HUES6 (cell line): ENCODE measurements around the gene ADAM12.

Source experiments
- H3K27ac ChIP-seq: 2 replicates; pipeline ENCODE4 v1.7.0; 2013; ENCODE audit warnings: low read depth, mild to moderate bottlenecking, low read length, inconsistent platforms
- H3K27me3 ChIP-seq: 2 replicates; pipeline ENCODE4 v1.6.1; 2013; ENCODE audit warnings: low read length; ENCODE audit not compliant: control insufficient read depth, insufficient read depth
- H3K36me3 ChIP-seq: 2 replicates; pipeline ENCODE4 v1.6.1; 2013; ENCODE audit warnings: low read length; ENCODE audit not compliant: control insufficient read depth, insufficient read depth
- H3K4me1 ChIP-seq: 2 replicates; pipeline ENCODE4 v1.6.1; 2013; ENCODE audit warnings: low read length; ENCODE audit not compliant: control insufficient read depth, insufficient read depth
- H3K4me3 ChIP-seq: 2 replicates; pipeline ENCODE4 v1.5.1; 2013; ENCODE audit warnings: low read depth, low read length
- H3K9ac ChIP-seq: one replicate; pipeline ENCODE4 v1.6.1; 2013; ENCODE audit warnings: mild to moderate bottlenecking, low read length
- H3K9me3 ChIP-seq: 2 replicates; pipeline ENCODE4 v1.6.1; 2013; ENCODE audit warnings: low read depth, low read length; ENCODE audit not compliant: control insufficient read depth, insufficient read depth

The ADAM12 gene

DNA sequence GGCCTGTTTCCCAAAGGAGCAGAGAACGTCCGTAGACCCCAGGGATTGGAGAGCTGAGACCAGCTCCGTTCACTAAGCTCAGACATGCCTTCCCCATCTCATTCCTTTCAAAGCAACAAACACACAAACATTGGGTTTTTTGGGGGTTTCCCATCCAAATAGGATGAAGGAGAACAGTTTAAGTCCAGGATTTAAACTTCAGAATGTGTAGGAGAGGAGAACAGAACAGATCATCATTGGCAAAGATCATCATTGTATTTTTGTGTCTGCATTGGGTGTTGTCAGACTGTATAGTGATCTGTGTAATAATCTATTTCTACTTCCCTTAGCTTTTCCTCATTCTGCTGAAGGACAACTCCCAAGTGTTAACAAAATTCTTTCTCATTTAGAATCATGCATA lies 314.0 kb downstream of the ADAM12 start:
- H3K4me1 ChIP-seq: no peaks in the 10 kb centered on the region
- H3K27me3 ChIP-seq: no peaks in the 10 kb centered on the region
- no peak overlapping the region for H3K9ac ChIP-seq
- H3K4me3 ChIP-seq: no peak overlapping the region
- H3K9me3 ChIP-seq: no peaks in the 10 kb centered on the region
- H3K27ac ChIP-seq: no peak overlapping the region
- H3K36me3 ChIP-seq: no peaks in the 10 kb centered on the region

DNA sequence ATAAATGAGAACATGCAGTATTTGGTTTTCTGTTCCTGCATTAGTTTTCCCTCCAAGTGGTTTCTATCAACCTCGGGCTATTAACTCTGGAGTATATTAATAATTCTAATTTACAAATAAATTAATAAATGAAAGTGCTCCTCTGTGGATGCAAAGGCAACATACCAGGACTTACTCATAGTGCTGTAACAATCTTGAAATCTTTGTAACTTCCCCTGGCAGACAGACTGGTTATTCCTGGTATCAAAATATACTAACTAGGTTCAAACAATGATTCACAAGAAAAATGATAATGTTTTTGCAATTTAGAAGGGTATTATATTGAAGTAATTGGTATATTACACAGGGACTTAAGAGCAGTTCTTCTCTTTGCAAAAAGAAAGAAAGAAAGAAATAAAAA lies 314.7 kb downstream of the ADAM12 start:
- Histone ChIP-seq H3K27ac (no peak overlapping the region), H3K4me1 (peaks cover 3% of the 10 kb centered on the region; the same call in 1 of the 2 replicates), H3K27me3 (no peaks in the 10 kb centered on the region)

DNA sequence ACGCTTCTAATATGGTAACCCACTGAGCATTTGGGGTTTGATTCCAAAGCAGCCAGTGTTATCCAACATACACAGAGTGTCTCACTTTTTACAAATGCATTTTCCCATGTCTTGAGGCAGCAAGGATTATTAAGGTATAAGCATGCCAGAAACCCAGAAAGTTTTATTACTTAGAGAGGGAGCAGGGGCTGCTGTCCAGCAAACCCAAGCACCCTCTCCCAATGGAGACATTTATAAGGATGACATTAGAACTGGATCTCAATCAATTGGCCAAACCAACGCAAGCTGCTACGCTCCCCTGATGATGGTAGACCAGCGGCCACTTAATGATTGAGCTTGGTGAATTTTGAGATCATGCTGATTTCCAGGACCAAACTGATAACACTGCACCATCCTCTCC lies 315.7 kb downstream of the ADAM12 start:
- H3K4me3 ChIP-seq: no peak overlapping the region
- H3K36me3 ChIP-seq: no peaks in the 10 kb centered on the region
- H3K9ac ChIP-seq: no peak overlapping the region
- H3K9me3 ChIP-seq: no peaks in the 10 kb centered on the region
- H3K27ac ChIP-seq: no peak overlapping the region
- peaks cover 5% of the 10 kb centered on the region; the same call in 1 of the 2 replicates for H3K4me1 ChIP-seq
- H3K27me3 ChIP-seq: no peaks in the 10 kb centered on the region

More for the DNA sequence above, 314.7 kb downstream of the ADAM12 start:
- Histone ChIP-seq H3K36me3 (no peaks in the 10 kb centered on the region), H3K4me3 (no peak overlapping the region), H3K9me3 (no peaks in the 10 kb centered on the region), H3K9ac (no peak overlapping the region)

DNA sequence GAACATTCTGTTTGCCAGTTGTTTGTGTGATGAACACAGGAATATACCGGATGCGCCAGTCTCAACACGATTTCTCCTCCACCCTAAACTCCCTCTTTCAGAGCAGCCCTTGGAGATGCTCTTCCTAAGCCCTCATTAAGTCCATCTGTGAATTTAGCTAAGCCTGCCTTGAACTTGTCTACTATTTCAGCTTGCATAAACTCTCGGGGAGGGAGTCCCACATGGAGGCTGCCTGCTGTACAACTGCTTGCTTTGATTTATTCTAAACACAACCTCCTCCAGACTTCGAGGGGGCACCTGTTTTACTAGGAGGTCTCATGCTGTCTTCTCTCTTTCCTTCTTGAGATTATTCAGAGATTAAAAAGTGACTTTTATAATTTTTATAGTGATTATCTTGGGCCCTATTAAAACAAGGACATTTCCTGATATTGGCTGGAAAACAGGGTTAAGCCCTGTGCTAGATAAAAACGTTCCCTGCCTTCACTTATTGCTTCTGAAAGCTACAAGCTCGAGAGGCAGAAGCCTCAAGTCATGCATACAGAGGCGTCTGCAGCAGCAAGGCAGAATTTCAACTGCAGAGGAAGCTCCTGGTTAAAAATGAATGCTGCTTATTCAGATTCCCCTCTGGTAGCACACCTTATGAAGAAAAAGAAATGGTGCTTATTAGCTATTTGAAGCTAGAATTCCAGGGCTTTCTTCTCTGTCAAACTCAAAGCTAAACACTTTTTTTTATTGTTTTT lies 317.6 kb downstream of the ADAM12 start:
- Histone ChIP-seq H3K27me3 (no peaks in the 10 kb centered on the region), H3K9ac (no peak overlapping the region), H3K4me3 (no peak overlapping the region), H3K27ac (no peak overlapping the region), H3K36me3 (no peaks in the 10 kb centered on the region), H3K9me3 (no peaks in the 10 kb centered on the region), H3K4me1 (peaks cover 5% of the 10 kb centered on the region; the same call in 1 of the 2 replicates)

DNA sequence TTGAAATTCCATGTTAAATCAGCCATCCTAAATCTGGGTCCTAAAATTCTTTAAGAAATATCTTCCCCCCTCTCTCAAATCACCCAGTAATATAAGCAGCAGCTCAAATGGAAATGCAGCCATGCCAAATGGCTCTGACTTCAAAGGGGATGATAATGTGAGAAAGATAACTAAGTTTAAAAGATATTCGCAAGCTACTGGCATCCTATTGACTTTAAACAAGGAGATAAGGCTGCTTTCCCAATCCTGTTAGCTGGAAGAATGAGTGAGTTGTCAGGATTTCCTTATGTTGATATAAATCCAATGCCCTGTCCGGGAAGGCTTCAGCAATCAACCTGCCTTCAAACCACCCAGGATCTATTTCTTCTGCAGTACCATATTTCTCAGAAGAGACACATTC lies 320.0 kb downstream of the ADAM12 start:
- H3K27ac ChIP-seq: no peak overlapping the region
- H3K4me3 ChIP-seq: no peak overlapping the region
- no peaks in the 10 kb centered on the region for H3K27me3 ChIP-seq
- H3K36me3 ChIP-seq: no peaks in the 10 kb centered on the region
- H3K4me1 ChIP-seq: peaks cover 5% of the 10 kb centered on the region; the same call in 1 of the 2 replicates
- no peak overlapping the region for H3K9ac ChIP-seq
- no peaks in the 10 kb centered on the region for H3K9me3 ChIP-seq

DNA sequence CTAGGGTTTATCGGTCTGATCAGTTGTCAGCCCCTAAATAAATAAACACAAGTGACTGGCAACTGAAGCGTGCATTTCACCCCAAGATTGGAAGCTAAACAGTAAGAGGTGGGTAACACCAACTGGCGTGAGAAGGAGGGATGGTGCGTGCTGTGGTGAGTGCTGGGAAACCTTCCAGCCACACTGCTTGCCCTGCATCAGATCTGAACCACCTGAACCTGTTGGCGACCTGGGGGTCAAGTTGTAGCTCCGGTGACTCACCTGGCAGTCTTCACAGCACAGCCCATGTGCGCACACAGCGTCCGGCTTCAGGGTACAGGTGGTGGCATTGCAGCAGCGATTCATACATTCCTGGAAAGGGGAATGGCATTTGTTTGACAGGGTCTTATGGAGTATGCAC lies 321.8 kb downstream of the ADAM12 start:
- no peak overlapping the region for H3K27ac ChIP-seq
- no peaks in the 10 kb centered on the region for H3K36me3 ChIP-seq
- peaks cover 5% of the 10 kb centered on the region; the same call in 1 of the 2 replicates for H3K4me1 ChIP-seq
- peaks cover 9% of the 10 kb centered on the region for H3K9me3 ChIP-seq
- H3K4me3 ChIP-seq: no peak overlapping the region
- H3K27me3 ChIP-seq: no peaks in the 10 kb centered on the region
- H3K9ac ChIP-seq: no peak overlapping the region

DNA sequence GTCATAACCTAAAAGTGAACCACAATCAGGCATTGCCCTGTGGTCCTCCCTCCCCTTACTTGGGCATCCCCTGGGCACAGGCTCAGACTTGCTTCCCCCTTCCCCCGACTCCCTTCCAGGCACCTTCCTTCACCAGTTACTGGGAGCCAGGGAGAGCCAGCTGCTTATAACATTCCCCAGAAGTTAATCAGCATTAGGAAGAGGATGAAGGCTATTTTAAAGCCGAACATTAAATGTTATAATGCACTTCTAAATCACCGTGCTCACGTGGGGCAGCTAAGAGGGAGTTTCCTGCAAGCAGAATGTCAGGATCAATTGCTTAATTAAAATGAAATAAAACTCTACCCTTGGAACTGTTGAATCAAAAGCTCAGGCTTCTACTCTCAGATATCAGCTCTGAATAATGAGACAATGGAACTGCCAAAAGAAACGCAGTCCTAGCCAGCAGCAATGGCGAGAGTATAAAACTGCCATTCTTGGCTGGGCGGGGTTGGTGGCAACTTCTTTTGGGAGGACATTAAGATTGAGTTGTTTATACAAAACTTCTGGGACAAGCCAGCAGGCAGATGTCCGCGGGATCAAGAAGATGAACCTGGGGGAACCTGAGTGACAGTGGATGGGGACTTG lies 322.4 kb downstream of the ADAM12 start:
- Histone ChIP-seq H3K36me3 (no peaks in the 10 kb centered on the region), H3K27me3 (no peaks in the 10 kb centered on the region), H3K4me3 (no peak overlapping the region), H3K9ac (no peak overlapping the region), H3K9me3 (peaks cover 12% of the 10 kb centered on the region), H3K27ac (no peak overlapping the region), H3K4me1 (peaks cover 5% of the 10 kb centered on the region; the same call in 1 of the 2 replicates)

DNA sequence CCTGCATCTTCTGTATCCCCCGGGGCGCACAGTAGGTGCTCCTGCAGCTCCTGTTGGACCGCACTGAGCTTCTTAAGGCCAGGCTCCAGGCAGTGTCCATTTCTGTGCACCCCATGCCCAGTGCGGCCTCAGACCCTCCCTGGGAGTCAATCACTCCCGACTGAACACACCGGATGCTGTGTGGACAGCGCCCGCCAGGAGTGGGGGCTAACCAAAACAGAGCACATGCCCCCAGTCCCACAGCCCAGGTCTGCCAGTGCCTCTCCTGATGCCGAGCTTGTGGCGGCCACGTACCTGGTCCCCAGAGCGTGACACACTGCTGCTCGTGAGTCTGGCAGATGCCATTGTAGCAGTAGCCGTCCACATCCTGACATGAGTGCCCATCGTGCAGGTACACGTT lies 323.8 kb downstream of the ADAM12 start:
- peaks cover 12% of the 10 kb centered on the region for H3K9me3 ChIP-seq
- no peak overlapping the region for H3K9ac ChIP-seq
- H3K27ac ChIP-seq: no peak overlapping the region
- peaks cover 5% of the 10 kb centered on the region; the same call in 1 of the 2 replicates for H3K4me1 ChIP-seq
- no peaks in the 10 kb centered on the region for H3K27me3 ChIP-seq
- H3K36me3 ChIP-seq: no peaks in the 10 kb centered on the region
- no peak overlapping the region for H3K4me3 ChIP-seq

DNA sequence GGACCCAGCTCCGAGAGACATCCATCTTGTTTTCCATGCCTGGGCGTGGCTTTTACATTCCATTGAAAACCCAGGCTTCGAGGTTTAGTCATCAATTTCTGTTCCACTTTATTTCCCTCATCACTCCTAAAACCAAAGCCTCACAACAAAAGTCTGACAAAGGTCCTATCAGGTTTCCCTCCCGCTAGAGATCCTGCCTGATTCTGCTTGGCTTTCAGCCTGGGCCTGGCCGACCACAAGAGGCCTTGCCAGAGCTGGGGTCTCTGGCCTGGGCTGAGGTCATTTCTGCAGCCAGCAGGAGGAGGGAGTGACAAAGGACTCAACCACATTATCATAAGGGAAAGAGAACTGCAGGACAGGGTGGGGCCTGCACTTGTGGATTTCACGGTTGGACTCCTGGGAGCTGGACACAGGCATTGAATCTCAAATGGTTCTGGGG lies 324.9 kb downstream of the ADAM12 start:
- Histone ChIP-seq H3K4me3 (no peak overlapping the region), H3K27me3 (no peaks in the 10 kb centered on the region), H3K27ac (no peak overlapping the region), H3K4me1 (no peaks in the 10 kb centered on the region; the same call in 1 of the 2 replicates), H3K9me3 (peaks cover 12% of the 10 kb centered on the region), H3K9ac (peak overlapping the region; percentile 3), H3K36me3 (no peaks in the 10 kb centered on the region)

DNA sequence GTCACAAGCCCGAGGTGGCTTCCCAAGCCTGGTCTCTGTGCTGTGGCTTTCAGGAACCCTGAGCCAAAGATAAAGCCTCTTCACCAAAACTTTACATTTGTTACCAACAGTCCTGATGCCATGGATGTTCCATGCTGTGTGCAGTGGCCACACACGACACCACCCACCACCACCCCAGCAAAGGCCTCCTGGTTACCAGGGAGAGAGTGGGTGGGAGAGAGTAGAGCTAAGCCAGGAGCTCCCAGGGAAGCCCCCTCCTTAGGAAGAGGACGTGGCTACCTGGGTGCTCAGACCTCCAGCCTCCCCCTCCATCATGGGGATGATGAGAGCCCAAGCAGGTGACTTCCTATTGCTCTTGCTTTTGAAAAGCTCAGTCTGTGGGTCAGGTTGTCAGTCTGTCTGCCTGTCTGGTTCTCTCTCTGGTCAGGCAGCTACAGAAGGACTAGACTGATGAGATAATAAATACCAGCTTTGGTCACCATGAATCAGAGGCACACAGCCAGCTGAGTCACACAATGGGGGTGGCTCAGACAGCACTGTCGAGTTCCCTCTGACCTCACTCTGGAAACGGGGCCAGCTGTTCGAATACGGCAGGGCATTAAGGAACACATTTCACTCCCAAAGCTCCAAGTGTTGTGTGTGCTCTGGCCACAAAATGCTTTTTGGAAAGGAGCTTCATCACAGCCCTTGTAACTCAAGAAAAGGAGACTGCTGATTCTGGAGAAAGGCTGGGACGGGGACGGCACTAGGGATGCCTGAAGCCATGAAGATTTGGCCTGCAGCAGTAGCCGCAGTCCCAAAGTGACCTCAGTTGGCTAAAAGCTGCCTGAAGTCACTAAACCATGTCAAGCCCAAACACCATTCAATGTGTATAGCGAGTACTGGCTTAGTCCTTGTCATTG lies 325.9 kb downstream of the ADAM12 start:
- peaks cover 3% of the 10 kb centered on the region; the same call in 1 of the 2 replicates for H3K4me1 ChIP-seq
- H3K9me3 ChIP-seq: peaks cover 12% of the 10 kb centered on the region
- no peak overlapping the region; the same call in 1 of the 2 replicates for H3K27ac ChIP-seq
- H3K36me3 ChIP-seq: no peaks in the 10 kb centered on the region
- H3K4me3 ChIP-seq: no peak overlapping the region
- H3K9ac ChIP-seq: no peak overlapping the region
- H3K27me3 ChIP-seq: no peaks in the 10 kb centered on the region
